K562 (cell line): Measurements from ENCODE around the gene EYA4. TPM values are rescaled to one million over a fixed set of nuclear protein-coding genes. Genes with fewer than 3 reads are reported as not detected.

Source experiments
- ATAC-seq: fragments of 200-7000 bp; cut with Tn5 transposase; 3 replicates; pipeline ENCODE4 v1.9.1; 2020; ENCODE audit warnings: moderate library complexity
- BruUV-seq: library from RNA; stranded (reverse); fragments of 400-500 nt; replicated peaks from 2 replicates; lab custom pipeline; 2021; lab: Mats Ljungman, UMichigan
- CTCF ChIA-PET: fragments of 300-600 bp; formaldehyde crosslinking; extraction: SDS; loops from one replicate; lab custom pipeline; 2021; ENCODE audit warnings: low intra/inter-chr PET ratio; lab: Yijun Ruan, JAX
- POLR2A ChIA-PET: fragments of 300-600, 350-650 bp; sonication (Branson Sonifier 250); formaldehyde crosslinking; extraction: SDS; loops from one replicate; lab custom pipeline; 2021; ENCODE audit warnings: antibody characterized with exemption, inconsistent platforms; lab: Yijun Ruan, JAX
- DNase-seq, 4 experiments: peaks; one replicate each; pipeline versions ENCODE4 v3.0.0 to v3.0.0-alpha.2; 2011 to 2018; ENCODE audit warnings: low spot score in 3 of 4, mixed read lengths in 3 of 4; ENCODE audit errors: extremely low read depth in 1 of 4
- FAIRE-seq: peaks from 2 replicates; lab custom pipeline; 2011; peaks lifted over from hg19 to GRCh38; lab: Jason Lieb, UNC
- H2AFZ ChIP-seq: 2 replicates; pipeline ENCODE4 v1.6.0; 2011; ENCODE audit warnings: low read depth, low read length, control low read depth, inconsistent platforms
- H3K27ac ChIP-seq: fragments of 200-600 bp; 3 replicates; pipeline ENCODE4 v1.8.0; 2011; ENCODE audit warnings: low read depth, mild to moderate bottlenecking, control low read depth, inconsistent platforms, low read length, moderate library complexity, mixed read lengths; ENCODE audit errors: extremely low read depth
- H3K27me3 ChIP-seq, 2 experiments: fragments of 300-600 bp in 1 of 2; 2 replicates in 1 of 2; 3 replicates in 1 of 2; pipeline versions ENCODE4 v1.6.0 to v1.8.0; 2011; ENCODE audit warnings: inconsistent platforms in 2 of 2, low read length in 2 of 2, mild to moderate bottlenecking in 1 of 2, mixed read lengths in 1 of 2, moderate library complexity in 1 of 2; ENCODE audit not compliant: control insufficient read depth in 2 of 2, insufficient read depth in 2 of 2
- H3K36me3 ChIP-seq: fragments of 300-600 bp; 3 replicates; pipeline ENCODE4 v1.8.0; 2011; ENCODE audit warnings: mild to moderate bottlenecking, low read length, inconsistent platforms; ENCODE audit not compliant: control insufficient read depth, insufficient read depth
- H3K4me1 ChIP-seq, 2 experiments: fragments of 200-600 bp in 1 of 2; replicated peaks in 1 of 2; 2 replicates in 1 of 2; 3 replicates in 1 of 2; pipeline versions ENCODE4 v1.5.1 to v1.8.0; 2011; ENCODE audit warnings: inconsistent platforms in 2 of 2, low read length in 2 of 2, mild to moderate bottlenecking in 1 of 2, mixed read lengths in 1 of 2, moderate library complexity in 1 of 2; ENCODE audit not compliant: control insufficient read depth in 2 of 2, insufficient read depth in 2 of 2
- H3K4me2 ChIP-seq: 2 replicates; pipeline ENCODE4 v1.6.1; 2011; ENCODE audit warnings: low read length, control low read depth, inconsistent platforms, mixed read lengths; ENCODE audit not compliant: insufficient read depth
- H3K4me3 ChIP-seq: fragments of 200-600 bp; sonication (generic), shearing (Covaris generic); 2 replicates; pipeline ENCODE4 v1.5.1; 2016; ENCODE audit warnings: control low read depth, inconsistent platforms
- H3K79me2 ChIP-seq: fragments of 200-600 bp; 3 replicates; pipeline ENCODE4 v1.8.0; 2011; ENCODE audit warnings: low read length, inconsistent platforms; ENCODE audit not compliant: control insufficient read depth, insufficient read depth
- H3K9ac ChIP-seq, 2 experiments: 2 replicates each; pipeline versions ENCODE4 v1.6.0 to v1.6.1; 2011; ENCODE audit warnings: low read depth in 2 of 2, low read length in 2 of 2, control low read depth in 1 of 2, inconsistent platforms in 1 of 2, mild to moderate bottlenecking in 1 of 2, mixed read lengths in 1 of 2; ENCODE audit not compliant: insufficient read depth in 1 of 2
- H3K9me1 ChIP-seq: one replicate; pipeline ENCODE4 v1.6.0; 2011; ENCODE audit warnings: inconsistent platforms, mild to moderate bottlenecking, low read length, moderate library complexity; ENCODE audit not compliant: control insufficient read depth, insufficient read depth
- H3K9me3 ChIP-seq: replicated peaks from 2 replicates; pipeline ENCODE4 v1.5.1; 2011; ENCODE audit warnings: low read depth, low read length, inconsistent platforms; ENCODE audit not compliant: control insufficient read depth, insufficient read depth
- H4K20me1 ChIP-seq: replicated peaks from 2 replicates; pipeline ENCODE4 v1.6.1; 2011; ENCODE audit warnings: low read length, inconsistent platforms, mixed read lengths; ENCODE audit not compliant: control insufficient read depth, insufficient read depth
- ARID1B ChIP-seq: fragments of 450-650 bp; IDR thresholded peaks from 2 replicates; pipeline ENCODE4 v1.6.1; 2016; ENCODE audit warnings: antibody characterized with exemption, mild to moderate bottlenecking, inconsistent platforms
- ATF7 ChIP-seq: fragments of 450-650 bp; IDR thresholded peaks from 2 replicates; pipeline ENCODE4 v1.7.1; 2014; ENCODE audit warnings: mild to moderate bottlenecking, moderate library complexity
- CC2D1A ChIP-seq: fragments of 450-650 bp; IDR thresholded peaks from 2 replicates; pipeline ENCODE4 v1.6.1; 2017; ENCODE audit warnings: mild to moderate bottlenecking
- E2F4 ChIP-seq: sonication (generic); formaldehyde crosslinking; IDR thresholded peaks from 2 replicates; pipeline ENCODE4 v1.8.0; 2022; ENCODE audit warnings: mild to moderate bottlenecking, low read depth, missing genetic modification reagents
- FOXA3 ChIP-seq, 2 experiments: fragments of 450-650 bp in 1 of 2; sonication (generic) in 1 of 2; formaldehyde crosslinking; IDR thresholded peaks in 1 of 2; conservative IDR thresholded peaks in 1 of 2; 2 replicates each; pipeline versions ENCODE4 v1.4.0 to v1.8.0; 2020 to 2022; ENCODE audit warnings: mild to moderate bottlenecking in 2 of 2, missing genetic modification reagents in 1 of 2
- MIER1 ChIP-seq: fragments of 450-650 bp; IDR thresholded peaks from 2 replicates; pipeline ENCODE4 v1.6.1; 2016; ENCODE audit warnings: antibody characterized with exemption, mild to moderate bottlenecking, low read depth
- NELFE ChIP-seq: IDR thresholded peaks from 2 replicates; pipeline ENCODE4 v1.6.1; 2011; ENCODE audit warnings: mild to moderate bottlenecking; ENCODE audit not compliant: insufficient read depth, insufficient read length
- RCOR1 ChIP-seq, 2 experiments: IDR thresholded peaks; 2 replicates each; pipeline ENCODE4 v1.6.1; 2012; ENCODE audit warnings: low read depth in 2 of 2, low read length in 2 of 2, borderline replicate concordance in 1 of 2, improper control_type of control experiment in 1 of 2
- TAF15 ChIP-seq: fragments of 200-400 bp; formaldehyde crosslinking; IDR thresholded peaks from 2 replicates; pipeline ENCODE4 v1.6.1; 2017; ENCODE audit warnings: mild to moderate bottlenecking, low read depth, low read length, moderate library complexity
- TEAD1 ChIP-seq, 2 experiments: fragments of 450-650 bp in 1 of 2; sonication (generic) in 1 of 2; formaldehyde crosslinking; IDR thresholded peaks; 2 replicates each; pipeline versions ENCODE4 v1.4.0 to v1.8.0; 2020 to 2022; ENCODE audit warnings: mild to moderate bottlenecking in 2 of 2, missing genetic modification reagents in 1 of 2
- ZFP91 ChIP-seq: sonication (generic); formaldehyde crosslinking; IDR thresholded peaks from 2 replicates; pipeline ENCODE4 v1.8.0; 2022; ENCODE audit warnings: mild to moderate bottlenecking, missing genetic modification reagents
- WGBS: fragments of 100-300 bp; shearing (Covaris generic); methylation state at CpG from one replicate; pipeline ENCODE4 v1.1.6; 2016; ENCODE audit warnings: low coverage, mixed read lengths; ENCODE audit not compliant: insufficient coverage; ENCODE audit errors: missing lambda C conversion rate; 5-methylcytosine and 5-hydroxymethylcytosine counted together
- in situ Hi-C: fragments of 300-500 bp; cut with MboI; formaldehyde crosslinking; loops from 4 replicates; pipeline ENCODE4 v1.15.0; 2018; ENCODE audit warnings: inconsistent platforms, mixed read lengths
- intact Hi-C: fragments of 100-400 bp; cut with micrococcal nuclease; formaldehyde crosslinking; loops from 2 replicates; pipeline ENCODE4 v1.14.2; 2022
- polyA plus RNA-seq, 8 experiments: library from polyadenylated mRNA; depleted of rRNA in 4 of 8; stranded (reverse) in 5 of 8; unstranded in 3 of 8; fragments of >200 nt; fragmentation: Nextera tagmentation in 2 of 8; fragmentation: Illumina TruSeq in 1 of 8; extraction: Ambion mirVana in 2 of 8; extraction: Trizol in 1 of 8; gene quantifications; 2 replicates each; pipeline versions ENCODE4 v1.2.1 to v1.2.3, GENCODE V29; 2011 to 2014; ENCODE audit warnings: inconsistent platforms in 1 of 8, missing spikeins in 1 of 8
- total RNA-seq, 7 experiments: library from RNA; depleted of rRNA in 6 of 7; stranded (reverse); fragments of >200 nt in 6 of 7; fragmentation: Illumina TruSeq in 2 of 7; extraction: Trizol in 2 of 7; gene quantifications; 2 replicates each; pipeline versions ENCODE4 v1.2.1 to v1.2.3, GENCODE V29; 2011 to 2021; ENCODE audit warnings: low replicate concordance in 1 of 7

Gene EYA4
- total and polyA plus RNA-seq, 9 of the 15 experiments (the other 6 are each of a cell fraction or from before 2014, with no cell fraction given) = 0.03 to 0.04 TPM; not detected in 7

DNA sequence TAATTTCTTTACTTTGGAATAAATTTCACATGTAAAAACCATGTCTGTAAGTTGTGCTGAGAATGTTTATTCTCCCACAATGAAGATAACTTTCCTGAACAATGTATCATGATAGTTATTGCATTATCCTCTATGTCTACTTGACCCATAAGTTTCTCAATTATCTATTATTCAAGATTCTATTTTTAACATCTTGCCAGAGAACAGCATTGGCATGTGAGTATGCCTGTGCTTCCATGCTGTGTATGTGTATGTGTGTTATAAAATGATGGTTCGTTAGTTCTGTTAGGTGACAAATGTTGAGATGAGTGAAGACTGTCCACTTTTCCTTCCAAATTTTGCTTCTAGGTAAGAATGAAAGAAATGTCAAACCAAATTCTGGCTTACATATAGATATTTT is 111.9 kb downstream of the EYA4 start:
- no peak overlapping the region for H3K9ac ChIP-seq
- H3K4me3 ChIP-seq = no peak overlapping the region
- no peaks in the 10 kb centered on the region for H4K20me1 ChIP-seq
- ChIA-PET CTCF (no interaction called here), POLR2A (no interaction called here)
- H3K9me3 ChIP-seq = no peaks in the 10 kb centered on the region
- no peak for FAIRE-seq
- intact Hi-C loops (no loop called here), in situ Hi-C loops (no loop called here)
- no TSS peak for BruUV-seq
- no peak overlapping the region for H2AFZ ChIP-seq
- TF ChIP-seq FOXA3 (CRISPR knock-in tag; conservative IDR thresholded peaks at IDR 0.05 in 1 of 2, IDR thresholded peaks at IDR 0.05 in 1 of 2) (no peak), MIER1 (no peak), ATF7 (no peak), TEAD1 (CRISPR knock-in tag; IDR thresholded peaks at IDR 0.05) (no peak), ARID1B (no peak)
- no peak for ATAC-seq
- H3K79me2 ChIP-seq = no peaks in the 10 kb centered on the region
- H3K27me3 ChIP-seq = no peaks in the 10 kb centered on the region
- H3K4me2 ChIP-seq = no peak overlapping the region
- WGBS = 0% methylated on average over 1 of the region's 1 CpG
- H3K27ac ChIP-seq = no peak overlapping the region
- DNase-seq = no peak
- H3K36me3 ChIP-seq = no peaks in the 10 kb centered on the region
- H3K9me1 ChIP-seq = no peaks in the 10 kb centered on the region
- H3K4me1 ChIP-seq = no peaks in the 10 kb centered on the region

DNA sequence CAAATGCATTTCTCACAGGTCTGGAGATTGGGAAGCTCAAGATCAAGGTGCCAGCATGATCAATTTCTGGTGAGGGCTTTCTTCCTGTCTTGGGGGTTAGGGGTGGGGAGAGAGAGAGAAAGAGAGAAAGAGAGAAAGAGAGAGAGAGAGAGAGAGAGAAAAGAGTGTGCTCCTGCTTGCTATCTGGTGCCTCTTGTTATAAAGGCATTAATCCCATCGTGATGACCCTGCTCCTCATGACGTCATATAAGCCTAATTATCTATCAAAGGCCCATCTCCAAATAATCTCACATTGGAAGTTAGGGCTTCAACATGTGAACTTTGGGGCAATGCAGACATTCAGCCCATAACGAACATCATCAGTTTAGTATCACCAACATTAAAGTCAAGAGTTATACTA is 114.8 kb downstream of the EYA4 start:
- WGBS = 0% methylated on average over 3 of the region's 3 CpGs

More for the DNA sequence above, 114.8 kb downstream of the EYA4 start:
- Histone ChIP-seq H2AFZ (no peak overlapping the region), H3K4me1 (no peaks in the 10 kb centered on the region), H3K36me3 (no peaks in the 10 kb centered on the region), H3K4me3 (no peak overlapping the region), H3K9me3 (no peaks in the 10 kb centered on the region), H3K9me1 (no peaks in the 10 kb centered on the region), H3K27me3 (no peaks in the 10 kb centered on the region), H3K27ac (no peak overlapping the region), H3K9ac (no peak overlapping the region), H3K79me2 (no peaks in the 10 kb centered on the region), H4K20me1 (no peaks in the 10 kb centered on the region), H3K4me2 (no peak overlapping the region)
- ChIA-PET CTCF (no interaction called here), POLR2A (interaction anchor here (0.8 kb wide), 1 partner anchor 764 kb away, joined by 3 read pairs; no protein-coding TSS in a partner anchor)
- TF ChIP-seq CC2D1A (no peak), TAF15 (no peak), NELFE (no peak), ZFP91 (CRISPR knock-in tag) (no peak), RCOR1 (IDR thresholded peaks at IDR 0.05; ENCODE audit: borderline replicate concordance in 1 of 2, low read depth in 2 of 2, low read length in 2 of 2) (no peak), E2F4 (CRISPR knock-in tag) (no peak)
- FAIRE-seq = no peak
- no peak for ATAC-seq
- intact Hi-C loops = no loop called here
- DNase-seq = no peak
- no TSS peak for BruUV-seq
- in situ Hi-C loops = no loop called here
